ENCODE measurements around the gene ATP1A1. TPM values are rescaled to one million over a fixed set of nuclear protein-coding genes. Genes with fewer than 3 reads are reported as not detected.

Gene ATP1A1
- total RNA-seq, 1 donor from 2014 or later, result 269 TPM

DNA sequence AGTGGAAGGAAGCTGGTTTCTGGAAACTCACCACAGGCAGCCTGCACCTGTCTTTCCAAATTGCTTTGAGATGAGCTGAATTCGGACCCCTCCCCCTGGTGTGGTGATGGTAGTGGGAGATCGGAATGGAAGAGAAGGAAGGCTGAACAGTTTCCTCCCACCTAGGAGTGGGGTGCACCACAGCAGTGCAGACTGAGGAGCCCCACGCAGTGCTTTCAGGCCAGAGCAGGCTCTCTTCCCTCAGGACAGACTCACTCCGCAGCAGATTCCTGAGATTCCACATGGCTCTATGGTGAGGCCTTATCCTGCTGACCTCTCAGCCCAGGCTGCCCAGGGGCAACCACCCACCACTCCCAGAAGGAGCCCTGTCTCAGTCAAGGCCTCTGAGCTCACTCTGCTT lies 80.9 kb downstream of the ATP1A1 start:
- DNase-seq (no peak), ATAC-seq (no peak)
- intact Hi-C loops (cut with micrococcal nuclease), result no loop called here

Other genes with a start within 250 kb of the ATP1A1 start
- gene CD58, start 197.8 kb downstream of the ATP1A1 start, total RNA-seq, result 26.1 TPM